ENCODE measurements around the gene CDC42EP4. TPM values are rescaled to one million over a fixed set of nuclear protein-coding genes. Genes with fewer than 3 reads are reported as not detected.

Gene CDC42EP4
- total and polyA plus RNA-seq, 9 of the 15 experiments (the other 6 are each of a cell fraction or from before 2014, with no cell fraction given) = 0.65 to 20.8 (median 12.3) TPM

GRCh38 chr17:73311428-73311780 is 397 bp downstream of the CDC42EP4 start (continued):
- TF ChIP-seq CHD2 (IDR thresholded peaks at IDR 0.05; ENCODE audit: low read depth, low read length) = no peak
- no peak for TF ChIP-seq CLOCK (CRISPR knock-in tag; IDR thresholded peaks at IDR 0.05; ENCODE audit: borderline replicate concordance)
- no peak for TF ChIP-seq CREBBP (IDR thresholded peaks at IDR 0.05; ENCODE audit: low read depth, low read length)
- no peak for TF ChIP-seq SUPT5H (IDR thresholded peaks at IDR 0.05)
- TF ChIP-seq IRF1 (CRISPR knock-in tag; IDR thresholded peaks at IDR 0.05; ENCODE audit: borderline replicate concordance) = no peak
- TF ChIP-seq RBM17 (IDR thresholded peaks at IDR 0.05; ENCODE audit: borderline replicate concordance, low read depth, low read length) = no peak
- TF ChIP-seq RB1 (IDR thresholded peaks at IDR 0.05; ENCODE audit: low read depth) = no peak
- TF ChIP-seq ZNF717 (CRISPR knock-in tag; IDR thresholded peaks at IDR 0.05) = no peak
- TF ChIP-seq NFATC3 (IDR thresholded peaks at IDR 0.05) = no peak
- no peak for TF ChIP-seq KLF16 (IDR thresholded peaks at IDR 0.05)
- TF ChIP-seq ZNF780A (CRISPR knock-in tag; IDR thresholded peaks at IDR 0.05) = no peak
- no peak for TF ChIP-seq KDM5B (IDR thresholded peaks at IDR 0.05; ENCODE audit: insufficient replicate concordance, low read depth, low read length)
- no peak for TF ChIP-seq ZNF217 (CRISPR knock-in tag; IDR thresholded peaks at IDR 0.05)
- TF ChIP-seq MEF2A (IDR thresholded peaks at IDR 0.05; ENCODE audit: control insufficient read depth, low read depth, low read length) = no peak
- no peak for TF ChIP-seq HIVEP1 (CRISPR knock-in tag; IDR thresholded peaks at IDR 0.05)
- TF ChIP-seq RBM39 (optimal IDR thresholded peaks at IDR 0.05; ENCODE audit: low read depth, low read length) = no peak
- no peak for TF ChIP-seq ZNF174 (CRISPR knock-in tag; IDR thresholded peaks at IDR 0.05)
- no peak for TF ChIP-seq SREBF1 (IDR thresholded peaks at IDR 0.05; ENCODE audit: borderline replicate concordance, low read depth, low read length)
- no peak for TF ChIP-seq TCFL5 (CRISPR knock-in tag; conservative IDR thresholded peaks at IDR 0.05)
- no peak for TF ChIP-seq ZFP30 (CRISPR knock-in tag; IDR thresholded peaks at IDR 0.05; ENCODE audit: borderline replicate concordance)
